ENCODE measurements around the gene WASHC4. TPM values are rescaled to one million over a fixed set of nuclear protein-coding genes. Genes with fewer than 3 reads are reported as not detected.

WASHC4 gene
- total RNA-seq, 1 experiment from 2014 or later: 46.9 TPM

DNA sequence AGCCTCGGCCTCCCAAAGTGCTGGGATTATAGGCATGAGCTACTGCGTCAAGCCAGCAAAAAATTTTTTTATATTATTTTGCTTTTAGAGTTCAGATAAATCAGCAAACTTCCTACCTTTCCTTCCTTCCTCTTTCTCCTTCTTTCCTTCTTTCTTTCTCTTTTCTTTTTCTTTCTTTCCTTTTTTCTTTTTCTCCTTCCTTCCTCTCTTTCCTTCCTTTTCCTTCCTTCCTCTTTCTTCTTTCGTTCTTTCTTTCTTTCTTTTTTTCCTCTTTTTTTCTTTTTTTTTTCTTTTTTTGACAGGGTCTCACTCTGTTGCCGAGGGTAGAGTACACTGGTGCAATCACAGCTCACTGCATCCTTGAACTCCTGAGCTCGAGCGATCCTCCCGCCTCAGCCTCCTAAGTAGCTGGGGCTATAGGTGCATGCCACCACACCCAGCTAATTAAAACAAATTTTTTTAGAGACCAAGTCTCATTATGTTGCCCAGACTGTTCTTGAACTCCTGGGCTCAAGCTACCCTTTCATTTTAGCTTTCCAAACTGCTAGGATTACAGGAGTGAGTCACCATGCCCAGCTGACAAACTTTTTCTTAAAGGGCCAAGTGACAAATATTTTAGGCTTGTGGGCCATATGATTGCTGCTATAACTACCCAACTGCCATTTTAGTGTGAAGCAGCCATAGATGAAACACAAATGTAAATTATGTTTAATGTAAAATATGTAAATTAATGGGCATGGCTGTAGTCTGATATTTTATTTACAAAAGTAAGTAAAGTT lies 7.1 kb upstream of the WASHC4 start:
- Histone ChIP-seq H3K9me3 (ENCODE audit: low read length) (no peaks in the 10 kb centered on the region), H3F3A (ENCODE audit: low read length, unreplicated experiment) (no peaks in the 10 kb centered on the region), H3K36me3 (ENCODE audit: low read depth, low read length) (no peaks in the 10 kb centered on the region), H3K9ac (ENCODE audit: low read length) (no peak overlapping the region), H3K9me2 (replicated peaks; ENCODE audit: low read length) (no peaks in the 10 kb centered on the region), H3K27me3 (ENCODE audit: low read length) (no peaks in the 10 kb centered on the region), H3K4me1 (ENCODE audit: insufficient read depth, low read length) (peaks cover 10% of the 10 kb centered on the region), H3K79me2 (ENCODE audit: low read length) (no peaks in the 10 kb centered on the region), H3K27ac (ENCODE audit: low read length) (no peak overlapping the region), H2AFZ (ENCODE audit: low read length) (peak overlapping the region; percentile 55; the same call in 1 of the 2 replicates), H3K4me2 (ENCODE audit: low read length) (peak overlapping the region; percentile 58), H4K20me1 (ENCODE audit: low read length) (no peaks in the 10 kb centered on the region), H3K4me3 (ENCODE audit: low read length) (no peak overlapping the region)
- DNase-seq (peak; percentile 69), ATAC-seq (peak; percentile 93)
- ChIA-PET POLR2A (ENCODE audit: unreplicated experiment) (interaction anchor here (0.6 kb wide), 2 partner anchors 435 to 1133 kb away, joined by 3 read pairs; no protein-coding TSS in a partner anchor), CTCF (interaction anchor here (0.5 to 0.8 kb wide), 4 partner anchors 430 to 1514 kb away, joined by 3 to 8 read pairs (median 4); no protein-coding TSS in a partner anchor)
- TF ChIP-seq EZH2phosphoT487 (IDR thresholded peaks at IDR 0.05; ENCODE audit: borderline replicate concordance, low read length) (no peak), EZH2 (IDR thresholded peaks at IDR 0.05; ENCODE audit: low read length, unreplicated experiment) (no peak)
- TF ChIP-seq, protein P1, sequence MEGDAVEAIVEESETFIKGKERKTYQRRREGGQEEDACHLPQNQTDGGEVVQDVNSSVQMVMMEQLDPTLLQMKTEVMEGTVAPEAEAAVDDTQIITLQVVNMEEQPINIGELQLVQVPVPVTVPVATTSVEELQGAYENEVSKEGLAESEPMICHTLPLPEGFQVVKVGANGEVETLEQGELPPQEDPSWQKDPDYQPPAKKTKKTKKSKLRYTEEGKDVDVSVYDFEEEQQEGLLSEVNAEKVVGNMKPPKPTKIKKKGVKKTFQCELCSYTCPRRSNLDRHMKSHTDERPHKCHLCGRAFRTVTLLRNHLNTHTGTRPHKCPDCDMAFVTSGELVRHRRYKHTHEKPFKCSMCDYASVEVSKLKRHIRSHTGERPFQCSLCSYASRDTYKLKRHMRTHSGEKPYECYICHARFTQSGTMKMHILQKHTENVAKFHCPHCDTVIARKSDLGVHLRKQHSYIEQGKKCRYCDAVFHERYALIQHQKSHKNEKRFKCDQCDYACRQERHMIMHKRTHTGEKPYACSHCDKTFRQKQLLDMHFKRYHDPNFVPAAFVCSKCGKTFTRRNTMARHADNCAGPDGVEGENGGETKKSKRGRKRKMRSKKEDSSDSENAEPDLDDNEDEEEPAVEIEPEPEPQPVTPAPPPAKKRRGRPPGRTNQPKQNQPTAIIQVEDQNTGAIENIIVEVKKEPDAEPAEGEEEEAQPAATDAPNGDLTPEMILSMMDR (conservative IDR thresholded peaks at IDR 0.05; ENCODE audit: low read depth, low read length): no peak
- intact Hi-C loops (cut with micrococcal nuclease): loop anchor here (5.0 to 10.0 kb wide), 5 partner anchors 223 to 1223 kb away; partner anchors contain the start of genes TDG and TXNRD1
- BruUV-seq (replicated peaks): no TSS peak

DNA sequence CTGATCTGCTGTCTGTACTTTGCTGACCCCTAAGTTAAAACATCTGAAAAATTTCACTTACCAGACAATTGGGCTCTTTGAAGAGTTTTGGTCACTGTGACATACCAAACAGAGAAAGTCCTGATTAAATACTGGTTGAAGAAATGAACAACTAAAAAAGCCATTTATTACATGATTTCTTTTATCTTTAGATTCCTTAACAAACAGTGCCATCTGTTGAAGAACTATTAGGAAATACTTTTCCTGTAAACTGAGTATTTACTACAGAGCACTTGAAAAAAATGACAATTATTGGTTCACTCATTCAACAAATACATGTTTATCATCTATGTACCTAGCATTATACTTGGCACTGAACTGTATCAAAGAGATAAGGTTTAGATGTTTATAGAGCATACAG lies 6.5 kb upstream of the WASHC4 start:
- H4K20me1 ChIP-seq (ENCODE audit: low read length): no peaks in the 10 kb centered on the region
- POLR2A ChIA-PET (ENCODE audit: unreplicated experiment): no interaction called here
- no TSS peak for BruUV-seq (replicated peaks)
- no peak overlapping the region for H2AFZ ChIP-seq (ENCODE audit: low read length)
- no peaks in the 10 kb centered on the region for H3K36me3 ChIP-seq (ENCODE audit: low read depth, low read length)
- DNase-seq (peak; percentile 50), ATAC-seq (peak; percentile 84)
- no peak overlapping the region for H3K4me3 ChIP-seq (ENCODE audit: low read length)
- intact Hi-C loops (cut with micrococcal nuclease): loop anchor here (5.0 to 10.0 kb wide), 5 partner anchors 224 to 1224 kb away; partner anchors contain the start of genes TDG and TXNRD1
- no peak overlapping the region for H3K27ac ChIP-seq (ENCODE audit: low read length)
- no peaks in the 10 kb centered on the region for H3K9me2 ChIP-seq (replicated peaks; ENCODE audit: low read length)
- TF ChIP-seq EZH2phosphoT487 (IDR thresholded peaks at IDR 0.05; ENCODE audit: borderline replicate concordance, low read length) (no peak), EZH2 (IDR thresholded peaks at IDR 0.05; ENCODE audit: low read length, unreplicated experiment) (no peak)
- TF ChIP-seq, protein P1 (conservative IDR thresholded peaks at IDR 0.05; ENCODE audit: low read depth, low read length): peak; percentile 63
- no peaks in the 10 kb centered on the region for H3F3A ChIP-seq (ENCODE audit: low read length, unreplicated experiment)
- H3K4me2 ChIP-seq (ENCODE audit: low read length): no peak overlapping the region
- peaks cover 10% of the 10 kb centered on the region for H3K4me1 ChIP-seq (ENCODE audit: insufficient read depth, low read length)
- H3K9ac ChIP-seq (ENCODE audit: low read length): no peak overlapping the region
- H3K27me3 ChIP-seq (ENCODE audit: low read length): no peaks in the 10 kb centered on the region
- H3K9me3 ChIP-seq (ENCODE audit: low read length): no peaks in the 10 kb centered on the region
- H3K79me2 ChIP-seq (ENCODE audit: low read length): no peaks in the 10 kb centered on the region
- CTCF ChIA-PET: interaction anchor here (0.8 kb wide), 1 partner anchor 1515 kb away, joined by 4 read pairs; no protein-coding TSS in a partner anchor
